ENCODE measurements around the gene OTOF.

OTOF gene

DNA sequence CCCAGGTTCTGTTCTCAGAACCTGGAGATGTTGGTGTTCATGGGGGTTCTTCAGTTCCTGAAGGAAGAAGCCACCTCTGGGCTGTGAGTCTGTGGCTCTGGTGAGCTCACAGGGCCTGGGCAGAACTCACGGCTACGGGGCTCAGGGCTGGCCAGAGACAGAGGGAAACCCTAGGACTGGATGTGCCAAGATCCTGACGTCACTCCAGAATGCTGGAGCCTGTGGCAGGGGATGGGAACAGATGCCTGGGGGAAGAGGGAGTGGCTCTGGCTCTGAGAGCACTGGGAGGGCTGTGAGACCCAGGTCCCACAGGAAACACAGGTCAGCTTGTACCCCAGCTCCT lies at the start of gene OTOF:
Gene OTOF, minus strand, starts transcription at position 214 of the 343 bp plus-strand sequence.
- DNase-seq (ENCODE audit: low read depth in 1 of 2, low spot score in 1 of 2), result no peak
- in situ Hi-C loops (cut with HindIII; ENCODE audit: low pct_unique_long_range_greater_than_20kb, low sequenced_read_pairs), result no loop called here
- TF ChIP-seq JUND (IDR thresholded peaks at IDR 0.05; ENCODE audit: low read depth), result no peak

DNA sequence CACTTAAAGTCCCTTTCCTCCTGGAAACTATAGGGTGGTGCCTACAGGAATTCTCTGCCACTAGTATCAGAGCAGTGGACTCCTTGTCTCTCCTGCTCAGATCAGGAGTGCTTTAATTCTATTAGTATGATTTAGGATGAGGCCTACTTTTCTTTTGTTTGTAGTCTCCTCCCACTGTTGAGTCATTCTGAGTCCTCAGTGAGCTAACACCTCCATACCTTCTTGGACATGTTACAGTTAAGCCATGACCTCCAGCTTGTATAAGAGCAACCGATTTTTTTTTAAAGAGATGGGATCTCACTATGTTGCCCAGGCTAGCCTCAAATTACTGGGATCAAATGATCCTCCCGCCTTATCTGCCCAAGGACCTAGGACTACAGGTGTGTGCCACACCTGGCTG lies 48.7 kb upstream of the OTOF start:
- in situ Hi-C loops (cut with HindIII; ENCODE audit: low pct_unique_long_range_greater_than_20kb, low sequenced_read_pairs), result no loop called here
- DNase-seq (ENCODE audit: low read depth in 1 of 2, low spot score in 1 of 2), result no peak
- TF ChIP-seq JUND (IDR thresholded peaks at IDR 0.05; ENCODE audit: low read depth), result no peak

DNA sequence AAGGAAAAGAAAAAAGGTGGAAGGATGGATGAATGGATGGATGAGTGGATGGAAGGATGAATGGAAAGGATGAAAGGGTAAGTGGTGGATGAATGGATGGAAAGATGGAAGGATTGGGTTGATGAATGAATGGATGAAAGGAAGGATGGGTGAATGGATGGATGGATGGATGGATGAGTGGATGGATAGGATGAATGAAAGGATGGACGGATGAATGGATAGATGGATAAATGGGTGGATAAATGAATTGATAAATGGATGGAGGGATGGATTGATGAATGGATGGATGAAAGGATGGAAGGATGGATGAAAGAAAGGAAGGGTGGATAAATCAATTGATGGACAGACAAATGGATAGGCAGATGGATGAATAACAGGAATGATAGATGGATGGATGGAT lies 48.2 kb upstream of the OTOF start:
- no peak for TF ChIP-seq JUND (IDR thresholded peaks at IDR 0.05; ENCODE audit: low read depth)
- DNase-seq (ENCODE audit: low read depth in 1 of 2, low spot score in 1 of 2), result no peak
- in situ Hi-C loops (cut with HindIII; ENCODE audit: low pct_unique_long_range_greater_than_20kb, low sequenced_read_pairs), result no loop called here

DNA sequence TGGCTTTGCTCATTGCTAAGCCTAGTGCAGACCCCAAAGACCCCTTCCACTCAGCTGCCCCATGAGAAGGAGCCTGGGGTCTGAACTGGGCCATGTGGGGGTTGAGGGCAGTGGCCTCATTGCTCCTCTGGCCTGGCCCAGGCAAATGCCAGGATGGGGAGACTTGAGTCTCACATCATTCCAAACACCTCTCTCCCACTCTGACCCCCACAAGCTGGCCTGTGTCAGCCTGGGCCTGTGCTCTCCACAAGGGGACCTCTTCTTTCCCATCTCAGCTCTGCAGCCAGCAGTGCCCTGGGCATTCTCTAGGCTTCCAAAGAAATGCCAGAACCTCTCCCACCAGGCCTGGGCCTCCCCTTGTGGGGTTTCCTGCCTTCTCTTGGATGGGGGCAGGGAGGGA lies 45.8 kb upstream of the OTOF start:
- in situ Hi-C loops (cut with HindIII; ENCODE audit: low pct_unique_long_range_greater_than_20kb, low sequenced_read_pairs), result no loop called here
- TF ChIP-seq JUND (IDR thresholded peaks at IDR 0.05; ENCODE audit: low read depth), result no peak
- no peak for DNase-seq (ENCODE audit: low read depth in 1 of 2, low spot score in 1 of 2)

DNA sequence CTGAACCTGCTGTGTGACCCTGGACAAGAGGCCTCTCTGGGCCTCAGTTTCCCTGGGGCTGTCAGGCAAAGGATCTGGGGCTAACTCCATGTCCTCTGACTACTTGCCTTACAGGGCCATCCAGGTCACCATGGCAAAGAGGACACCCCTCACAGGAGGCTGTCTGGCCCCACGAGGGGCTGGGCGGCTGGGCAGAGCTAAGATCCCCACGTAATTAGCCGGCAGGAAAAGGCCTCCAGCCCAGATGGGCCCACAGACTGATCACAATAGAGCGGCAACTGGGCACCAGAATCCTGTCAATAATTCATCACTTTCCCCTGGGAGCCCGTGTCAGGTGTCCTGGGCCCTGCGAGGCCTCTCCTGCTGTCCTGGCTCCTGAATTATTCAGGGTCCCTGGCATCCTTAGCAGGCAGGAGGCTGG lies 44.8 kb upstream of the OTOF start:
- DNase-seq (ENCODE audit: low read depth in 1 of 2, low spot score in 1 of 2), result no peak
- TF ChIP-seq JUND (IDR thresholded peaks at IDR 0.05; ENCODE audit: low read depth), result no peak
- in situ Hi-C loops (cut with HindIII; ENCODE audit: low pct_unique_long_range_greater_than_20kb, low sequenced_read_pairs), result no loop called here

DNA sequence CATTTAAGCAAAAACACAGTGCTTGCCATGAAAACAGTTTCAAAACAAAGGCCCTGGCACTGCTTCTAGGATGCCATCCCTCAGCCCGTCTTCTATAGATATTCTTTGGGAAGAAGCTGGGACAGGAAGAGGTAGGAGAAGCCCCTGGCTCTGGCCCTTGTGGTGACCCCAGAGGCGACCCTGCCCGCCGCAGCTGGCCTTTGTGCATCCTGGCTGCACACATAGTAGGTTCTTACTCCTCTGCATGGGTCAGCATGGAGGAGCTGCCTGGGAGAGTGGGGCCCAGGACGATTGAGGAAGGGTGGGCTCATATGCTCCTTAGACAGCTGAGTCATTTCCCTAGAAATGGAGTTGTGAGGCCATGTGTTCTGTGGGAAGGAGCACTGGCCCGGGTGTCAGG lies 44.4 kb upstream of the OTOF start:
- in situ Hi-C loops (cut with HindIII; ENCODE audit: low pct_unique_long_range_greater_than_20kb, low sequenced_read_pairs), result no loop called here
- no peak for DNase-seq (ENCODE audit: low read depth in 1 of 2, low spot score in 1 of 2)
- no peak for TF ChIP-seq JUND (IDR thresholded peaks at IDR 0.05; ENCODE audit: low read depth)

DNA sequence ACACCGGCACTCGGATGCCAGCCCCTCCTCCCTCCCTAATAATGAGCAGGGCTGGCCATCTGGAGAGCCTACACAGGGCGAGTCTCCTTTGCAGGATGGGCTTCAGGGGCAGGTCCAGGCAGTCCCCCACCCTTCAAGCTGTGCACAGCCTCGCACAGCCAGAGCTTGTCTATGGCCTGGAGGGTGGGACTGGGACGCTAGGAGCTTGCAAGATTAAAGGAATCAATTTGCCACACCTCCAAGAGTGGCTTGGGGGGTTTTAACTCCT lies 43.9 kb upstream of the OTOF start:
- in situ Hi-C loops (cut with HindIII; ENCODE audit: low pct_unique_long_range_greater_than_20kb, low sequenced_read_pairs), result no loop called here
- no peak for DNase-seq (ENCODE audit: low read depth in 1 of 2, low spot score in 1 of 2)
- no peak for TF ChIP-seq JUND (IDR thresholded peaks at IDR 0.05; ENCODE audit: low read depth)

DNA sequence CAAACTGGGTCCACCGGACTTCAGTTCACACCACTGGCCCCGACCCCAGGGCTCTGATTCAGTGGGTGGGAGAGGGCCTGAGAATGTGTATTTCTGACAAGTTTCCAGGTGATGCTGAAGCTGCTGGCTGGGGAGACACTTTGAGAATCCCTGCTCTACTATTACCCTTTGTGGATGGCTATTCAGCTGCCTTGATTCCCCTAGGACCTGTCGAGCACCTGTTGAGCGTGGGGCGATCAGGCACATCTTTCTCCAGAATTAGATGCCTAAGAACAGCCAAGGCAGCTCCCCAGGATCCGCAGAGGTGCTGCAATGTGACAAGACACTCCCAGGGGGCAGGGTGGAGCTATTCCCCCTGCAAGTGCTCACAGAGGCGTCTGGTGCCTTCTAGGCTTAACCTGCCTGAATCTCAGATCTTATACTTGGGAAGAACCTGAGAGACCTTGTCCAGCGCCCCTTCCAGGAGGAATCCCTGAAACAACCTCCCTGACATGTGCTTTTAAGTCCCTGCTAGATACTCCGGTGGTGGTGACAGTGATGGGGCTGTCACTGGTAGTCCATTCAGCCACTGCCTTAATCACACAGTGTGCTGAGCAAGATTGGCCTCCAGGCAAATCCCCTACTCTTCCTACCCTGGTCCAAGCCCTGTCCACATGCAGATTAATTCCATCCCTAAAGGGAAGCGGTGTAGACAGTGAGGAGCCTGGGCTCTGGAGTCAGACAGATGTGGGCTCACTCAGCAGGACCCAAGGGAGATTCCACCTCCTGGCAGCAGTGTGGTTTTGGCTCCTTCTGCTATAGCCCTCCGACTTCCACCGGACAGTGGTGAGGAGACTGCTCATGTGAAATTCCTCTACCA lies 43.4 kb upstream of the OTOF start:
- DNase-seq (ENCODE audit: low read depth in 1 of 2, low spot score in 1 of 2), result peak; percentile 10 to 44
- in situ Hi-C loops (cut with HindIII; ENCODE audit: low pct_unique_long_range_greater_than_20kb, low sequenced_read_pairs), result no loop called here
- TF ChIP-seq JUND (IDR thresholded peaks at IDR 0.05; ENCODE audit: low read depth), result no peak

DNA sequence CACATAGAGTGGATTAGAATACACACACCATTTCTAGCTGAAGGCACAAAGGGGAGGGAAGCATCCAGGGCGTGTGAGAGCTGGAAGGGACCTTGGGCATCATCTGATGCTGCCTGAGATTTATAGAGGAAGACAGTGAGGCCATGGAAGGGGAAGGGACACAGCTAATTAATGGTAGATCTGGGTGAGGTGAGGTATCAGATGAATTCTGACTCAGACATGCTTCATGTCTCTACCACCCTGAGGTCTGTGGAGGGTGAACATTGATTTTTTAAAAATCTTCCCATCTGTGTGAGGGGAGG lies 42.2 kb upstream of the OTOF start:
- no peak for DNase-seq (ENCODE audit: low read depth in 1 of 2, low spot score in 1 of 2)
- in situ Hi-C loops (cut with HindIII; ENCODE audit: low pct_unique_long_range_greater_than_20kb, low sequenced_read_pairs), result no loop called here
- TF ChIP-seq JUND (IDR thresholded peaks at IDR 0.05; ENCODE audit: low read depth), result no peak

DNA sequence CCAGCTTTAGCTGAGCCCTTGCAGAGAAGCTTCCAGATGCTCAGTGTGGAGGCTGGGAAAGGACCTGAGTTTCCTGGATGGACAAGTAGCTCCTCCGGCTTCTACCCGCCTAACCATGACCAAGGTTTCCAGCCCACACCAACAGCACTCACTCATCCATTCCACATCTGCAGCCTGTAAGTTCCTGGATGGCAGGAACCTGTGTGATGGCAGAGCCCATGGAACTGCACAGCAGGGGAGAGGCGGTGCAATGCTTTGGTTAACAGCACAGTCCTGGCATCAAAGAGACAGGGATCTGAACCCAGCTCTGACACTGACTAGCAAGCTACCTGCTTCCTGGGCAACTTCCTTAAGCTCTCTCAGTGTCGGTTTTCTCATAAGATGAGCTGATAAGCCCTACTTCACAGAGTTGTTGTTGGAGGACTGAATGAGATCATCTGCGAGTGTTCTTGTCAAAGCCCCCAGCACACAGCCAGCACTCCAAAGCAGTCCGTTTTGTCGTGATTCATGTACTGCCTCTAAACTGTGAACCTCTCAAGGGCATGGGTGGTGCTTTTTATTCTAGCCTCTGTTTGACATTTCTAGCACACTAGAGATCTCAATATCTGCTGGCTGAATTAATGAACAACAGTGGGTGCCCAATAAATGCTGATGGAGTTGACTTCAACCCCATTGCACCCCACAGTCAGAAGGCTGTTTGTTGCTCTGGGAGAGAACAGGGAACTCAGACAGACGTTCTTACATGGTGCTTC lies 41.6 kb upstream of the OTOF start:
- in situ Hi-C loops (cut with HindIII; ENCODE audit: low pct_unique_long_range_greater_than_20kb, low sequenced_read_pairs), result no loop called here
- DNase-seq (ENCODE audit: low read depth in 1 of 2, low spot score in 1 of 2), result no peak
- TF ChIP-seq JUND (IDR thresholded peaks at IDR 0.05; ENCODE audit: low read depth), result no peak

DNA sequence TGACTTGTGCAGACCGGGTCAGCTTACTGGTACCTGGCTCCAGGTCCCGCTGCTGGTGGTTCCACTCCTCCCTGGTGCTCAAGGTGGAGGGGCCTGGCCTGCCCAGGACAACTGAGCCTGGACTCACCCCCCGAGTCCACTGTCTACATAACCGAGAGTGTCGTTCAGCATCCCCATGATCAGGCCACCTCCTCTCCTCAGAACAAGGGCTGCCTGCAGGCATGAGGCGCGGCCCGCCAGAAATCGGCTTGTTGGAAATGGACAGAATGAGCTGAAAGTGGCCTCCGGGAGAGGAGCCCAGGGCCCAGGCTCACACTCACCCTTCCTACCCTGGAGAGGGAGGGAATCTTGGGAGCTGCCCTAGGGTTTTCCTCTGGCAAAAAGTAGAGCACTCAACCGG lies 38.9 kb upstream of the OTOF start:
- TF ChIP-seq JUND (IDR thresholded peaks at IDR 0.05; ENCODE audit: low read depth), result no peak
- DNase-seq (ENCODE audit: low read depth in 1 of 2, low spot score in 1 of 2), result no peak
- in situ Hi-C loops (cut with HindIII; ENCODE audit: low pct_unique_long_range_greater_than_20kb, low sequenced_read_pairs), result no loop called here

DNA sequence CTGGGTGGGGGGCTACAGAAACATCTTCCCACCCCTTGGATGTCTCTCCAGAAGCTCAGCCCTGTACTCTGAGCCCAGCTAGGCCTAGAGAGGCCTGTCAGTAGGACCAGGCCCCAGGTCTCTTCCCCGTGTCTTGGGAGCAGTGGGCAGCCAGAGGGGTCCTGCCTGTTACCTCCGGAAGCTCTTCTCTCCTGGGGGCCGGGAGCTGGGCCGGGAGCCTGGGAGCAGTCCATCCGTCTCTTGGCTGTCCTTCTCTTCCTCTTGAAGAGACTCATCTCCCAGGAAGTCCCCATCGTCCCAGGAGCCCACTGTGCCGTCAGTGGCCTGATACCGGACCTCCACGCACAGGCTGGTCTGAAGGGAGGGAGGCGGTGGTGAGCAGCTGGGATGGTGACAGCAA lies 38.3 kb upstream of the OTOF start:
- DNase-seq (ENCODE audit: low read depth in 1 of 2, low spot score in 1 of 2), result no peak
- TF ChIP-seq JUND (IDR thresholded peaks at IDR 0.05; ENCODE audit: low read depth), result no peak
- in situ Hi-C loops (cut with HindIII; ENCODE audit: low pct_unique_long_range_greater_than_20kb, low sequenced_read_pairs), result no loop called here

DNA sequence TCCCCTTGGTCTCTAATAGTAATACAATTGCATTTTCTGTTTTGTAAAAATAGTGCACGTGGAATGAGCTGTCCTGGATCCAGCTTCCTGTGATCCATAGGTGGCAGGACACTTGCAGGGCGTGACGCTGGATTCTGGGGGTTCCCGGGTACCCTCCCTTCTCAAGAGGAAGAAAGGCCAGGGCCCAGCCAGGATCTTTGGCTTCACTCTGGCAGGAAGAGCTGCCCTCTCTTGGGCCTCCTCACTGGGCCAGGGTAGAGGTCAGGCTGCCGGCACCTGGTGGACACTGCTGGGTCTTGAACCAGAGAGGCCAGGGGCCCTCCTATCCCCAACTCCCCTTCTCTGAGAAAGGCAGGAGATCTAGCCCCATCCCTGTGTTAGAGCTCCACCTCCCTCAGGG lies 37.8 kb upstream of the OTOF start:
- DNase-seq (ENCODE audit: low read depth in 1 of 2, low spot score in 1 of 2), result no peak
- in situ Hi-C loops (cut with HindIII; ENCODE audit: low pct_unique_long_range_greater_than_20kb, low sequenced_read_pairs), result no loop called here
- TF ChIP-seq JUND (IDR thresholded peaks at IDR 0.05; ENCODE audit: low read depth), result no peak

DNA sequence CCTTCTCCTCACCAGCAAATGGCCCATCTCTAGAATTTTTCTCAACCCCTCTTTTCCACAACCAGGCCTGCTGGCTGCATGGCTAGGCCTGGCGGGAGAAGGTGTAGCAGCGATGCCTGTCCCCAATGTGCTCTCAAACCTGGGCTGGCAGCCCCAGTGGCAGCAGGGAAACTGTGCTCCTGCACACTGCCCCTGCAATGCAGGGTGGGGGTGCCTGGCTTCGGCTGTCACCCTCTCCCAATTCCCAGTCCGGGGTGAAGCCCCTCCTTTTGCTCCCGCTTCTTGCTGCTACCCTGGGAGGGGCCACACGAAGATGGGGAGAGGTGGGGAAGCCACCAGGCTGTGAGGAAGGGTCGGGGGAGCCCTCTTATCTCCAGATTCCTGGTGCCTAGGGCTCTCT lies 36.1 kb upstream of the OTOF start:
- in situ Hi-C loops (cut with HindIII; ENCODE audit: low pct_unique_long_range_greater_than_20kb, low sequenced_read_pairs), result no loop called here
- no peak for DNase-seq (ENCODE audit: low read depth in 1 of 2, low spot score in 1 of 2)
- TF ChIP-seq JUND (IDR thresholded peaks at IDR 0.05; ENCODE audit: low read depth), result no peak
